WERI-Rb-1 (cell line): Measurements from ENCODE around the gene NPTXR.
"Not testable (repeated sequence)": the region's sequence is repeated elsewhere in the genome, so short reads cannot be mapped to it uniquely, and the experiment has no call there.

ENCODE experiments used
- DNase-seq: peaks from one replicate; pipeline ENCODE4 v3.0.0-alpha.2; 2020
- H3K27ac ChIP-seq: fragments of 250-450 bp; sonication (Bioruptor Pico); 2 replicates; pipeline ENCODE4 v1.5.1; 2020; ENCODE audit warnings: mild to moderate bottlenecking, moderate library complexity
- H3K27me3 ChIP-seq: fragments of 250-450 bp; sonication (Bioruptor Pico); 2 replicates; pipeline ENCODE4 v1.5.1; 2021; ENCODE audit warnings: mild to moderate bottlenecking, low read depth, moderate library complexity; ENCODE audit not compliant: insufficient read depth, severe bottlenecking
- H3K36me3 ChIP-seq: fragments of 250-450 bp; sonication (Bioruptor Pico); 2 replicates; pipeline ENCODE4 v1.5.1; 2020; ENCODE audit warnings: mild to moderate bottlenecking, moderate library complexity
- H3K4me3 ChIP-seq: 2 replicates; pipeline ENCODE4 v1.5.1; 2011; ENCODE audit warnings: low read depth, mild to moderate bottlenecking, control low read depth, low read length
- H3K9me3 ChIP-seq: fragments of 250-450 bp; sonication (Bioruptor Pico); 2 replicates; pipeline ENCODE4 v1.5.1; 2021; ENCODE audit warnings: mild to moderate bottlenecking, moderate library complexity; ENCODE audit not compliant: severe bottlenecking
- CTCF ChIP-seq: IDR thresholded peaks from 2 replicates; pipeline ENCODE4 v1.5.1; 2011; ENCODE audit warnings: low read depth, mild to moderate bottlenecking, control low read depth, inconsistent platforms, low read length

Gene NPTXR

GRCh38 chr22:38819387-38819940 is 24.4 kb downstream of the NPTXR start:
- no peaks in the 10 kb centered on the region for H3K9me3 ChIP-seq
- no peaks in the 10 kb centered on the region for H3K27me3 ChIP-seq
- DNase-seq: no peak
- H3K36me3 ChIP-seq: no peaks in the 10 kb centered on the region
- H3K27ac ChIP-seq: no peak overlapping the region
- no peak for TF ChIP-seq CTCF
- H3K4me3 ChIP-seq: no peak overlapping the region

- DNase-seq: no peak
- Histone ChIP-seq H3K9me3 (no peaks in the 10 kb centered on the region), H3K36me3 (no peaks in the 10 kb centered on the region), H3K4me3 (no peak overlapping the region), H3K27me3 (no peaks in the 10 kb centered on the region), H3K27ac (no peak overlapping the region)
- no peak for TF ChIP-seq CTCF
Observed at GRCh38 chr22:38817196-38817595, 26.6 kb downstream of the NPTXR start.

- no peak for TF ChIP-seq CTCF
- H3K27me3 ChIP-seq: no peaks in the 10 kb centered on the region
- no peaks in the 10 kb centered on the region for H3K36me3 ChIP-seq
- no peak for DNase-seq
- no peak overlapping the region for H3K27ac ChIP-seq
- H3K4me3 ChIP-seq: no peak overlapping the region
- no peaks in the 10 kb centered on the region for H3K9me3 ChIP-seq
Observed at GRCh38 chr22:38815842-38816241, 28.0 kb downstream of the NPTXR start.

- Histone ChIP-seq H3K4me3 (no peak overlapping the region), H3K27me3 (no peaks in the 10 kb centered on the region), H3K27ac (no peak overlapping the region), H3K9me3 (no peaks in the 10 kb centered on the region), H3K36me3 (no peaks in the 10 kb centered on the region)
- no peak for TF ChIP-seq CTCF
- DNase-seq: no peak
Observed at GRCh38 chr22:38811241-38811640, 32.6 kb downstream of the NPTXR start.

- H3K4me3 ChIP-seq, H3K36me3 ChIP-seq, H3K27ac ChIP-seq, DNase-seq, H3K9me3 ChIP-seq, H3K27me3 ChIP-seq: not testable (repeated sequence)
Observed at GRCh38 chr22:38805041-38805593, 38.7 kb downstream of the NPTXR start.

GRCh38 chr22:38802671-38803121 is 41.1 kb downstream of the NPTXR start:
- no peak for DNase-seq
- no peak overlapping the region for H3K4me3 ChIP-seq
- H3K36me3 ChIP-seq: no peaks in the 10 kb centered on the region
- no peak overlapping the region for H3K27ac ChIP-seq
- H3K27me3 ChIP-seq: no peaks in the 10 kb centered on the region
- TF ChIP-seq CTCF: no peak
- H3K9me3 ChIP-seq: peaks cover 9% of the 10 kb centered on the region
